ENCODE results near the gene PI4KA. TPM values are rescaled to one million over a fixed set of nuclear protein-coding genes. Genes with fewer than 3 reads are reported as not detected.
A peak's percentile ranks its signal among the peaks of the same experiment; 100 is the strongest.

PI4KA gene
- total RNA-seq, 1 donor from 2014 or later = 41.6 TPM

- no peak for DNase-seq
Observed at GRCh38 chr22:20815477-20816050, 43.0 kb downstream of the PI4KA start.

- no peak for DNase-seq
Observed at GRCh38 chr22:20814221-20814808, 44.3 kb downstream of the PI4KA start.

DNA sequence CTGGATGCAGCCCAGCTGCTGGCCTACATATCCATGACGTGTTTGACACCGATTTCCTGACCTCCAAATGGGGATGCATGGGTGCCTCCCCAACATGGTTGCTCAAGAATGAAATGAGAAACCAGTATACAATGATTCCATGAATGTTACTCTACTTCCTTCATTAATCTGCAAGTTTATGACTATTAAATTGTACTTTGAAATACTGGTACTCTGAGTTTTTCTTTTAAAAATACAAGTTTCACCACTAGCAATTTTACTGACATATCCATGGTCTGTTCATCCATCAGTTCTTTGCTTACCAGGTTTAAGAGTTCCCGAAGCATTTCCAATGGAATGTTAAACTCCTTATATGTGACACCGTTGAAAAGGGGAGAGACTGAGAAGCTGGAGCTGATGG is 45.6 kb downstream of the PI4KA start:
- DNase-seq = no peak

DNA sequence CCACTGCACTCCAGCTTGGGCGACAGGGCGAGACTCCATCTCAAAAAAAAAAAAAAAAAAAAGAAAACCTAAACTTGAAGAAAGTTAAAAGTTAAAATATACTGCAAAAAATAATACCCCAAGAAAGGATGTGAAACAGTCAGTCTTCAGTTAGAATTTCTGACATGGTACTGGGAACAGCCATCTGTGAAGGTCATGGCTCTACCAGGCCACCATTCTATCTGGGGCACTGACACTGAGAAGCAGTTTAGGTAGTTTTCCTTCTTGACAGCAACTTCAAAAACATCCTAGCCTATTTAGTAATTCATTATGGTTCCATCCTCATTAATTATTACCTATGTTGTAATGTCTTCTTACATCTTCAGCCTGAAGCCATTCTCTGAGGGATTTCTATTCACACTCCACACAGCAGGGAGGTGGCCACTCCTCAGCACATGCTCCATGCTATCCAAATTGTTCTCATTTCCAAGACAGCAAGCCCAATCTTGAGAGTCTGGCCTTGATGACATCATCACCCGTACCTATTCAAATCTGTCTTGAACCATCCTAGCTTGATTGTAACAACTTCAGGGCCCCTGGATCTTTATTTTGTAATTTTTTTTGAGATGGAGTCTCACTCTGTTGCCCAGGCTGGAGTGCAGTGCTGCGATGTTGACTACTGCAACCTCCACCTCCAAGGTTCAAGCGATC is 46.5 kb downstream of the PI4KA start:
- DNase-seq = no peak

DNA sequence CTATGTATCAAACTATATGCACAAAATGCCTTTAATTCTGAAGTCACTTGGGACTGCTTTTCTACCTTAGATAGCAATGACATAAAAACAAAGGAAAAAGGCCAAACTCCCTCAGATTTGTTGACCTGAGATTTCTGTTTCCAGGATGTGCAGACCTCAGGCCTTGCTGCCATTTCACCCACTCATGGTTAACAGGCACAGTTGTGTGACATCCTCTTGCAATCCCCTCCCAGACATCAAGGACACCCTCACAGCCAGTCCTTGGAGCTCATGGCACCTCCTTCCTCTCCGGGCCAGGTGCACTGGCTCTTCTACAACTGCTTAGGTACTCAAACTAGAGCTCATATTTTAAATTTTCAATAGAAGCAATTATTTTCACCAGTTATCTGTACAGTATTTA is 47.4 kb downstream of the PI4KA start:
- DNase-seq = no peak

DNA sequence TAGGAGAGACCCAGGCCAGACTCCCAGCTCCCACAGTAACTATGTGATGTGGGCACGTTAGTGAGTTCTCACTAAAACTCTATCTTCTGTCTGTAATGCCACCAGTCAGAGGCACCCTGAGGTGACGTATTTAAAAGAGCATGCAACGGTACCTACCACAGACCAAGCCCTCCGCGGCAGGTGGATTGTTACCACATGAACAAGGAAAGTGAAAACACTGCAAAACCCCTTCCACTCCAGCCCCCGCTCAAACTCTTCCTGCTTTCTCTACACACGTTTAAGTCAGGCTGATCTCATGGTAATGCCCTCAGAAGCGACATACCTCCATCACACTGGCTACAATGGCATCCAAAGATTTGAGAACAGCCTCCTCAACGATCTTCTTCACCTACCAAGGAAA is 48.0 kb downstream of the PI4KA start:
- no peak for DNase-seq

DNA sequence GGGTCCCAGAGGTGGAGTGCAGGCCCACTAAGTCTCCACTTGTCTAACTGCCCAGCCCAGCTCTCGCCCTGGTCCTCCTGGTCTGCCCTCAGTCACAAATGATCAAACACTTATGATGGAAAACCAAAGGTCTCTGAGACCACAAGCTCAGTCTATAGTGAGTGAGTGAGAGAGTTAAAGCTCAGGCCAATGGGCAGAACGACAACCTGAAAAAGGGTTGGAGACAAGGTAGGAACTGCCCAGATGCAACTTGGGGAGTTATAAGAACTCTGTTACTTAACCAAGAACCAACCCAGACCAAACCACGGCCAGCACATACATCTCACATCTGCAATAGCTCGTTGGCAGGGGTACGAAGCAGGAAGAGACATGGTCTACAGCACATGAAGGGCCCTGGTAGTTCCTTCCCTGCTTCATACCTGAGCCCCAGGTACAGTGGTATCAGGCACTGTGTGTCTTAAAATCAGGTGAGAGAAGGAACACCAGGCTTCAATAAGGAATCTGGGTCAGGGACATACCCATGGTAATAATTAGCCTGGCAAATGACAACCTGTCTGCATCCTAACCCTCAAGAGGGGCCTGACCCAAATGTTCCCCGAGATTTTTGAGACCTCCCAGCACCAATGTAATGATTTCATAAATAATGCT is 48.9 kb downstream of the PI4KA start:
- DNase-seq = no peak

- no peak for DNase-seq
Observed at GRCh38 chr22:20808844-20809243, 49.8 kb downstream of the PI4KA start.

GRCh38 chr22:20807315-20807752 is 51.3 kb downstream of the PI4KA start:
- peak; percentile 67 for DNase-seq

DNA sequence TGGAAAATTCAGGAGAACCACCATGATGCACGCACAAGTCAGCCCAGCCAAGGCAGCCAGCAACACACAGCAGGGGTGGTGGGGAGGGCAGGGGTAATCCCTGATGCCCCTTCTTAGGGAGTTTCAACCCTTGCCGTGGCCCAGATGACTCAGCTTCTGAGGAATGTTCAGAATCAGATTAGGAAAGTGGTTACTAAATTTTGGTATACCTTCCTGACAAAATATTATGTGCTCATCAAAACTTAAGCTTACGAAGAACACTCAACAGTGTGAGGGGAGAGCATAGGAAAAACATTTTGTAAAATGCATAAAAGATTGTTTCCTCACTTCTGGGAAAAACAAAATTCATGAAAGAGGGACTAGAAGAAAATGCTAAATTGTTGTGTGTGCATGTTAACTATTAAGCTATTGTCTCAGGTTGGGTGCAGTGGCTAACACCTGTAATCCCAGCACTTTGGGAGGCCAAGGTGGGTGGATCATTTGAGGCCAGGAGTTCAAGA is 52.6 kb downstream of the PI4KA start:
- no peak for DNase-seq

DNA sequence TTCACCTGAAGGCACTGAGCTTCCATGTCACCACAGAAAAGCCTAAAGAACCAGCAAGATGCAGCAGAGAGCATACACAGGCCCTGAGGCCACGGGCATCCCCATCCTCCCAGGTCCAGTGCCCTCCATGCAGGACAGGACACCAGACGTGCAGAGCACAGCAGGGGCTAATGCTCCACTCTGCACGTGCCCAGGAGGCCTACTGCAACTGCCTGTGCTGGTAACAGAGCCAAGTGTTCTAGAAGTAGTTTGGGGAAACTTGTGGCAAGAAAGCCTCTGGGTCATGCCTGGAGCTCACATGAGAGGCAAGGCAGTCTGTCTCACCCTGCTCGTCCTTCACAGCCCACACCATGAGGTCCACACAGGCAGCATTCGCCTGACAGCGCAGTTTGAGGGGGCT is 54.0 kb downstream of the PI4KA start:
- DNase-seq = no peak

DNA sequence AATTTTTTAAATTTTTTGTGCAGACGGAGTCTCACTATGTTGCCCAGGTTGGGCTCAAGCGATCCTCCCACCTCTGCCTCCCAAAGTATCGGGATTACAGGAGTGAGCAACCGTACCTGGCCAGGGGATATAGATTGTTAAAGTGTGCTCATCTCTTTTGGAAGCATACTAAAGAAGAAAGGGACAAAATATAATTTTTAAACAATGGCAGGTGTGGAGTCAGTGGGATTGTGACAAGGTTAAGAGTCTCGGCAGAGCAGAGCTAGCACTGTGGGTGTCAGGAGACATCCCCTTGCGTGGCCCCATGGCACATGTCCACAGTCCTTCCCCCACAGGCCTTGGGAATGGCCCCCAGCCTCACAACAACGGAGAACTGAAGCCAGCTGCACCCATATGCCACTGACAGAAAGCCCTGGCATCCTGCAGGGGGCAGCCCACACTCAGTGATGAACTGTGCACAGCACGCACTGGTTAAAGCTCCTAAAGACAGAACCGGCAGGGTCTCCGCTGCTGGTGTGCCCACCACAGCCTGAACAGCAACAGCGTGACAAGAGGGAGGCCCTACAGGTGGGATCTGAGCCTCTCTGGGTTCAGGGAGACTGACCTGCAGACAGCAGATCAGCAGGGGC is 54.8 kb downstream of the PI4KA start:
- DNase-seq = no peak

DNA sequence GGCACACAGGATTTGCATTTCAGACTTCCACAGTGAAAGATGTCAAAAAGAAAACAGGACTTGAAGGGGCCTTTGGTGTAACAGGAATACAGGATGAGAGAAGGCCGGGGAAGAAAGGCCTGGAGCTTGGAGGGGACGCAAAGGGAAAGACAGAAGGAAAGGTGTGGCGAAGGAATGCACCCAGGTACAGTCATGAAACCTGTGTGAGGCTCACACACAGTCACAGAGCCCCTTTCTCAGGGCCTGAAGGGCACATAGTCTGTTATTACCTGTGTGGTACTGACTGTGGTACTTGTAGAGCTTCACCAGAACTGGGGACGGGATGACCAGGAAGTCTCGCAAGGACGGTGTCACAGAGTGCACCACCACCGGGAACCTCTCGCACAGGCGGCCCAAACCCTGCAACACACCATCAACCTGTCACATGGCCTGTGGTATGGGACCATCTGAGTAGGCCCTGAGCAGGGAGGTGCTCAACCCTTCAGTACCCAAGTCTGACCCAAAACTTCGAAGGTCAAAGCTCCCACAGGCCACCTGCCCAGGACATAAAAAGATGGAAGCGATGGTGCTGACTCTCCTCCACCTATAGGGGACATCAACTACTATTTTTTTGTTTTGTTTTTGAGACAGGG is 55.6 kb downstream of the PI4KA start:
- no peak for DNase-seq

GRCh38 chr22:20802452-20802851 is 56.2 kb downstream of the PI4KA start:
- no peak for DNase-seq

DNA sequence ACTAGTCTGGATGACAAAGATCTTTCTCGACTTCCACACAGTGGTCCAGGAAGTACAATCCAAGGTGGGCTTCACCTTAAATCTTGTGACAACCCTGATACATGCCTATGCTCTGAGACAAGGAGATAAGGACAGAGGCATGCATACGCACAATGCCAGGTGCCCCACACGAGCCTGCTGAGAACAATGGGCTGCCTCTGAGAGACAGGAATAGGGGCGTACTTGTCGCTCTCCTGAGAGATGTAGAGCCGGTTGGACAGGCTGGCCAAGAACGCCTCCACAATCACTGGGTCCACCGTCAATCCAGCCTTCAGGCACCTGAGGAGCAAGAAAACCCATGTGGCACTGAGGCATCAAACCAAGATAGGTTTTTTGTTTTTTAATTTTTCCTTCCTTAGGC is 59.2 kb downstream of the PI4KA start:
- no peak for DNase-seq

GRCh38 chr22:20798974-20799373 is 59.6 kb downstream of the PI4KA start:
- DNase-seq = no peak

DNA sequence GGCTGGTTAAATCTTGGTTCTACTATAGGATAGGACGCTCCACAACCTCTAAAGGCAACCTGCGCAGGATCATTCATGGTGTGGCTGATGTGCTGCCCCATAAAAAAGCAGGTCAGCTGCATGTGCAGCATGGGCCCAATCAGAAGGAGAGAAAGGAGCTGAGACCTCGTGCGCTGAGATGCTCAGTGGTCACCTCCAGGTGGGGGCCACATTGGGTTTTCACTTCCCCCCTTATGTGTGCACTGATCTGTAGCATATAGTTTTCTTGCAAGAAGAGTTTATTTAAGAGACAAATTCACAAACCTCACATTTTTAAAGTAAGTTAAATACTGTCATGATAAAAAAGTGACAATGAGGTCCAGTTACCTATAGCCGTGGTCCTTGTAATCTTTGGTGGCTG is 60.4 kb downstream of the PI4KA start:
- no peak for DNase-seq

GRCh38 chr22:20796731-20797130 is 61.9 kb downstream of the PI4KA start:
- no peak for DNase-seq

- no peak for DNase-seq
Observed at GRCh38 chr22:20794650-20795413, 63.8 kb downstream of the PI4KA start.

GRCh38 chr22:20793748-20794649 is 64.6 kb downstream of the PI4KA start:
- DNase-seq = no peak
